GM19395 (cell line): ENCODE measurements around the gene RPS5.
A peak's percentile ranks its signal among the peaks of the same experiment; 100 is the strongest.
"Not testable (repeated sequence)": the region's sequence is repeated elsewhere in the genome, so short reads cannot be mapped to it uniquely, and the experiment has no call there.

ENCODE experiments used
- ATAC-seq: cut with Tn5 transposase; IDR thresholded peaks from one replicate; pipeline ENCODE4 v1.9.1; 2021; ENCODE audit warnings: mild to moderate bottlenecking, moderate library complexity; ENCODE audit not compliant: unreplicated experiment

The RPS5 gene

GRCh38 chr19:58386576-58387337 is at the start of gene RPS5:
Gene RPS5, plus strand, starts transcription at chr19:58387269. Its CDS starts 869 bp downstream, at chr19:58388138.
- ATAC-seq: peak; percentile 89

DNA sequence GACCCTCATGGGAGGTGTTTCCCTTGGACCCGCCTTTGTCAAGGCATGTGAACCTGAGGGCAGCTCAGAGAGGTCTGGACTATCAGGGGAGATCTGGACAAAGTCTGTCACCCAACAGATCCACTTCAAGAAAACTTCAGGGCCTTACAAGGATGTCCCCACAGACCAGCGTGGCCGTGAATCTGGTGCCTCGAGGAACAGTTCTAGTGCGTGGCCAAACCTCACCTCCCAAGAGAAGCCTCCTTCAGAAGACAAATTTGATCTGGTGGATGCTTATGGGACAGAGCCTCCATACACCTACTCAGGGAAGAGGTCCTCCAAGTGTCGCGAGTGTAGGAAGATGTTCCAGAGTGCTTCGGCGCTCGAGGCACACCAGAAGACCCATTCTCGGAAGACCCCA is 48.7 kb upstream of the RPS5 start:
- no peak for ATAC-seq

DNA sequence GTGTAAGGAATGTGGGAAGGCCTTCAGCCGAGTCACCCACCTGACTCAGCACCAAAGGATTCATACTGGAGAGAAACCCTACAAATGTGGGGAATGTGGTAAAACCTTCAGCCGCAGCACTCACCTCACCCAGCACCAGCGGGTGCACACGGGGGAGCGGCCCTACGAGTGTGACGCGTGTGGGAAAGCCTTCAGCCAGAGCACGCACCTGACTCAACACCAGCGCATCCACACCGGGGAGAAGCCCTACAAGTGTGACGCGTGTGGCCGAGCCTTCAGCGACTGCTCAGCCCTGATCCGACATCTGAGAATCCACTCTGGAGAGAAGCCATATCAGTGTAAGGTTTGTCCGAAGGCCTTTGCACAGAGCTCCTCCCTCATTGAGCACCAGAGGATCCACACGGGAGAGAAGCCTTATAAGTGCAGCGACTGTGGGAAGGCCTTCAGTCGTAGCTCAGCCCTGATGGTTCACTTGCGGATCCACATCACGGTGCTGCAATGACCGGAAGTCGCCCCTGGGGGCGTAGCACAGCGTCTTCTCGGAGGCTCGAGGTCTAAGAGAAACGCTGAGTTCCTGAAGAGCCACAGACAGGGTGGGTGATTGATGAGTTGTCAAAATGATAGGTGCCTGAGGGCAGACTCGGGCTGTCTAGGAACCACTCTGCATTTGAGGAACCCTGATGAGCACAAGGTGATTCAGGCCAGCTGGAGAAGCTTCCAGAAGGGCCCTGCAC is 48.1 kb upstream of the RPS5 start:
- ATAC-seq: no peak

DNA sequence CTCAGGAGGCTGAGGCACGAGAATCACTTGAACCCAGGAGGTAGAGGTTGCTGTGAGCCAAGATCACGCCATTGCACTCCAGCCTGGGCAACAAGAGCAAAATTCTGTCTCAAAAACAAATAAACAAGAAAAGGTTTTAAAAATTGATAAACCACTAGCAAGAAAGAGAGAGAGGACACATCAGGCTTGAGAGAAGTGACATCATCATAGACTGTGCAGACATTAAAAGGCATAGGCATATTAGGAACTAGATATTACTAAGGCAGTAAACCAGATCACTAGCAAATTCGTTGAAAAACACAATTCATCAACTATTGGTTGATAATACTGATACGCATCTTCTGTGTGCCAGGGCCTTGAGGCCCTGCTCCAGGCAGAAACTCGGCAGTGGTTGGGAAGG is 41.5 kb upstream of the RPS5 start:
- no peak for ATAC-seq

GRCh38 chr19:58346961-58347929 is 39.8 kb upstream of the RPS5 start:
- ATAC-seq: peak; percentile 76

DNA sequence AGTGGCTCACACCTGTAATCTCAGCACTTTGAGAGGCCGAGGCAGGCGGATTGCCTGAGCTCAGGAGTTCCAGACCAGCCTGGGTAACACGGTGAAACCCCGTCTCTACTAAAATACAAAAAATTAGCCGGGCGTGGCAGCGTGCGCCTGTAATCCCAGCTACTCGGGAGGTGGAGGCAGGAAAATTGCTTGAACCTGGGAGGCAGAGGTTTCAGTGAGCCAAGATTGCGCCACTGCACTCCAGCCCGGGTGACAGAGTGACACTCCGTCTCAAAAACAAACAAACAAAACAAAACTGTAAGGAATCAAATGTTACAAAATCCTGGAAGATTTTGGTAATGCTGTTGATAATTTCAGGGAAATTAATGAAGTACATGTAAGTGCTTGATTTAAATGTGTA is 39.0 kb upstream of the RPS5 start:
- ATAC-seq: not testable (repeated sequence)

- ATAC-seq: no peak
Measured at GRCh38 chr19:58349590-58349989, 37.5 kb upstream of the RPS5 start.

GRCh38 chr19:58350001-58350861 is 36.8 kb upstream of the RPS5 start:
- ATAC-seq: no peak

DNA sequence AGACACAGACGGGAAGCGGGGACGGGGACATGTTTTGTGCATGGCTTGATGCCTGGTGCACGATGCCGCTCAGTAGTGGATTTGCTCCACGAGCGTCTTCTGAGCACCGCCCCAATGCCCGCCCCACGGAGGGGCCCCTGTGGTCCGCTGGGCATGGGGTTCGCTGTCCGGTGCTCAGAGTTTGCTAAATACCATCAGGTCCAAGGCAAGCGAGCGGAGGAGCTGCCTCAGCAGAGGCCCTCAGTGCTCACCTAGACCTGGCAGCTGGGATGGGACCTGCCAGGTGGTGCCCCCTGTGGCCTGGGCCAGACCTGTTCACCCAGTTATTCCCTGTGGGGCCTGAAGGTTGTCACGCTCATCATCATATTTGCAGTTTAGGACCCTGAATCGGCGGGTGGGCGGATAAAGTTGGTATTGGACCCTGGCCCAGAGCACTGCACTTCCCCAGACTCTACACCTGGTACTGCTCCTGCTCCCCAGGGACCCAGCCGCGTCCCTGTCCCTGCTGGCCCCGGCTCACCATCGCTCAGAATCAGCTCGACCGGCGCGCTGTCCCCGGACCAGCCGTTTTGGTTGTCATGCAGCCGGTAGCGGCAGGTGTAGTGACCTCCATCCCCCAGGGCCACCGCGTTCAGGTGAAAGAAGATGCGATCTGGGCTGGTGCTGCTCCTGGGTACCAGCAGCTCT is 36.1 kb upstream of the RPS5 start:
- no peak for ATAC-seq

DNA sequence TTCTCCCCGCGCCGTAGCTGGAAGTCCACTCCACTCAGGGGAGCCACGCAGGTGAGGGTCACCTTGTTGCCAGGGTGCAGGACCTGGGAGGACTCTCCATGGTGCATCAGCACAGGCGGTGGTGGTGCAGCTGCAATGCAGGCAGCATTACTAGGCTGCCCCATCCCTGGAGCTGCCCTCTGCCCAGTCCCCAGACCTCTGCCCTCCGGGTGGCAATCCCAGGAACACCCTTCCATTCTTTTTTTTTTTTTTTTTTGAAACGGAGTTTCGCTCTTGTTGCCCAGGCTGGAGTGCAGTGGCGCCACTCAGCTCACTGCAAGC is 35.6 kb upstream of the RPS5 start:
- ATAC-seq: no peak

DNA sequence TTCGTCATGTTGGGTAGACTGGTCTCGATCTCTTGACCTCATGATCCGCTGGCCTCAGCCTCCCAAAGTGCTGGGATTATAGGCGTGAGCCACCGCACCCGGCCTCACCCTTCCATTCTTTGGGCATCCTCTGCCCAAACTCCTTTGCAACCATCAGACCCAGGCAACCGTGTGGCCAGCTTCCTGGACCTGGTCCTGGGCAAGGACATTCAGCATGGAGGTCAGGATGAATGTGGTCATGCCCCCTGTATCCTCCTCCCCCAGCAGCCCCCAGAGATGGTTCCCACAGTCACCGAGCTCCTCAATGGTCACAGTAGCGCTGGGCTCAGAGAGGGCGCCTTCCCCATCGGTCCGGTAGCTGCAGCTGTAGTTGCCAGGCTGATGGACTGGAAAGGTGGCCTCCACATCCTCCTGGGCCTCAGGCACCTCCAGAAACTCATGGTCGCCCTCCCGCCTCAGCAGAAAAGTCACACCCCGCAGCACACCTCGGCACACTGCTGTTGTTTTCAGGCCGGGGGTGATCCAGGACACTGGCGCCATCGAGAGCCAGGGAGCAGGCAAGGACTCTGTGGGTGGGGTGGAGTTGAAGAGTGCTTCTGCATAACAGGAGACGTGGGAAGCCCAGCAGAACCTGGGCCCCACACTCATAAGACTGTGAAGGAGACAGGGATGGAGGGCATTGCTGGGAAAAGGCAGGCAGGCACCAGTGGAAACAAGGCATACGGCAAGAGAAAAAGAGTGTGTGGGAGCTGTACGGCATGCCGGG is 34.9 kb upstream of the RPS5 start:
- ATAC-seq: no peak

- ATAC-seq: no peak
Measured at GRCh38 chr19:58352760-58353671, 34.1 kb upstream of the RPS5 start, which contains the start of gene A1BG. Gene A1BG, minus strand, starts transcription at chr19:58353492. Its CDS starts 55 bp downstream, at chr19:58353437.

DNA sequence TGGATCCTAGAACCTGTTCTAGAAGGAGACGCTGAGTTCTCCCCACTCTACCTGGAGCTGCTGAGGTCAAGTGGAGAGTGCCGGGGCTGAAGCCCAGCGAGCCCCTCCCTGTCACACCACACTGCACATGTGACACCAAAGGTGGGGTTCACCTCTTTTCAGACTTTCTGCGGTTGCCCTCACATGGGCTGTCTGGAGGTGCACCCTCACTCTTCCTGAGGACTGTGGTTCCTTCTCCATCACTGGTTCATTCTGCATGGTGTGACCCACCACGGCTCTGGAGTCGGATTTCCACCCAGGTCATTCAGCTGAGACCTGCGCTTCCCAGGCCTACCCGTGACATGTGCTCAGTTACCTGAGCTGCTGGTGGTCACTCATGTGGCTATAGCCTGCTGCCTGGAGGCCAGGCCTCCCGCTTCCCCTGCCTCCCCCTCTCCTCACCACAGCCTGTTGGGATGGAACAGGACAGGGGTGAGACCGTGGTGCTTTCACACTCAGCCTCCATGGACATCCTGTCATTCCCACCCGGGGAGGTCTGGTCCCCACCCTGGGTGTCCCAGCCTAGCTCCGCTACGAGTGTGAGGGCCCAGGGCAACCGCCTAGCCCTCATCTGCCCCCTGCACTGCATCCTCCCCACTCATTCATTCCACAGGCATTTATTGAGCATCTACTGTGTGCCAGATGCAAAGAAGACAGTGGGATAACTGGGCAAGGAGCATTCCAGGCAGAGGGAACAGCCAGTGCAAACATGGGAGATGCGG is 33.2 kb upstream of the RPS5 start:
- no peak for ATAC-seq

- ATAC-seq: no peak
Measured at GRCh38 chr19:58354478-58355030, 32.5 kb upstream of the RPS5 start.

- no peak for ATAC-seq
Measured at GRCh38 chr19:58355215-58355796, 31.8 kb upstream of the RPS5 start.

GRCh38 chr19:58355908-58356765 is 30.9 kb upstream of the RPS5 start:
- no peak for ATAC-seq
